Liver (tissue), 9 donors: ENCODE data around the gene UMODL1. TPM values are rescaled to one million over a fixed set of nuclear protein-coding genes. Genes with fewer than 3 reads are reported as not detected.

Source experiments
- DNase-seq: peaks from one replicate; pipeline ENCODE4 v3.0.0-alpha.2; 2017; ENCODE audit warnings: low spot score
- H3K27ac ChIP-seq, 2 donors: one replicate each; pipeline ENCODE4 v1.7.0; 2013; ENCODE audit warnings: inconsistent platforms in 2 of 2, low read length in 2 of 2, control low read depth in 1 of 2, low read depth in 1 of 2, mild to moderate bottlenecking in 1 of 2
- H3K27me3 ChIP-seq, 4 donors: one replicate each; pipeline versions ENCODE4 v1.6.1 to v1.7.0; 2013; ENCODE audit warnings: low read length in 3 of 4, inconsistent platforms in 1 of 4, mild to moderate bottlenecking in 1 of 4, moderate library complexity in 1 of 4; ENCODE audit not compliant: control insufficient read depth in 4 of 4, insufficient read depth in 4 of 4
- H3K36me3 ChIP-seq, 4 donors: one replicate each; pipeline versions ENCODE4 v1.6.1 to v1.7.0; 2013; ENCODE audit warnings: low read length in 3 of 4, mild to moderate bottlenecking in 3 of 4, low read depth in 1 of 4, moderate library complexity in 1 of 4; ENCODE audit not compliant: control insufficient read depth in 4 of 4, insufficient read depth in 3 of 4
- H3K4me1 ChIP-seq, 4 donors: one replicate each; pipeline versions ENCODE4 v1.6.1 to v1.7.0; 2013; ENCODE audit warnings: low read length in 3 of 4, mild to moderate bottlenecking in 3 of 4, moderate library complexity in 1 of 4; ENCODE audit not compliant: control insufficient read depth in 4 of 4, insufficient read depth in 4 of 4
- H3K4me3 ChIP-seq, 3 donors: one replicate each; pipeline versions ENCODE4 v1.6.1 to v1.7.0; 2013; ENCODE audit warnings: low read length in 3 of 3, control low read depth in 1 of 3, low read depth in 1 of 3, mild to moderate bottlenecking in 1 of 3
- H3K9ac ChIP-seq, 2 donors: one replicate each; pipeline ENCODE4 v1.7.0; 2013; ENCODE audit warnings: low read length in 2 of 2, mild to moderate bottlenecking in 2 of 2, moderate library complexity in 2 of 2, control low read depth in 1 of 2, low read depth in 1 of 2
- H3K9me3 ChIP-seq, 4 donors: one replicate each; pipeline versions ENCODE4 v1.6.1 to v1.7.0; 2013; ENCODE audit warnings: low read length in 3 of 4; ENCODE audit not compliant: control insufficient read depth in 4 of 4
- ATF3 ChIP-seq: IDR thresholded peaks from 2 replicates; pipeline ENCODE4 v1.6.1; 2016; ENCODE audit warnings: antibody characterized with exemption
- CTCF ChIP-seq: fragments of 150-350 bp; IDR thresholded peaks from 2 replicates; pipeline ENCODE4 v1.5.1; 2017; ENCODE audit warnings: improper control_type of control experiment, low read depth, low read length; ENCODE audit not compliant: missing input control
- EGR1 ChIP-seq, 2 donors: IDR thresholded peaks; 2 replicates each; pipeline ENCODE4 v1.6.1; 2016 to 2018; ENCODE audit warnings: antibody characterized with exemption in 2 of 2, low read depth in 2 of 2
- FOXA1 ChIP-seq: IDR thresholded peaks from 2 replicates; pipeline ENCODE4 v1.6.1; 2016; ENCODE audit warnings: antibody characterized with exemption
- FOXA2 ChIP-seq: IDR thresholded peaks from 2 replicates; pipeline ENCODE4 v1.6.1; 2016; ENCODE audit warnings: antibody characterized with exemption
- GABPA ChIP-seq, 2 donors: IDR thresholded peaks in 1 of 2; conservative IDR thresholded peaks in 1 of 2; 2 replicates each; pipeline ENCODE4 v1.6.1; 2016; ENCODE audit warnings: antibody characterized with exemption in 2 of 2, mild to moderate bottlenecking in 1 of 2, moderate library complexity in 1 of 2
- HNF4A ChIP-seq, 2 donors: conservative IDR thresholded peaks; 2 replicates each; pipeline ENCODE4 v1.6.1; 2016; ENCODE audit warnings: antibody characterized with exemption in 2 of 2, mild to moderate bottlenecking in 2 of 2
- HNF4G ChIP-seq: IDR thresholded peaks from 2 replicates; pipeline ENCODE4 v1.6.1; 2016; ENCODE audit warnings: antibody characterized with exemption
- JUND ChIP-seq, 2 donors: IDR thresholded peaks; 2 replicates each; pipeline ENCODE4 v1.6.1; 2016; ENCODE audit warnings: antibody characterized with exemption in 2 of 2
- NR2F2 ChIP-seq: IDR thresholded peaks from 2 replicates; pipeline ENCODE4 v1.6.1; 2016; ENCODE audit warnings: antibody characterized with exemption
- RAD21 ChIP-seq, 2 donors: IDR thresholded peaks; 2 replicates each; pipeline ENCODE4 v1.6.1; 2016; ENCODE audit warnings: antibody characterized with exemption in 2 of 2, mild to moderate bottlenecking in 2 of 2
- REST ChIP-seq: IDR thresholded peaks from 2 replicates; pipeline ENCODE4 v1.6.1; 2016; ENCODE audit warnings: antibody characterized with exemption, mild to moderate bottlenecking
- RXRA ChIP-seq, 2 donors: IDR thresholded peaks; 2 replicates each; pipeline ENCODE4 v1.6.1; 2017 to 2018; ENCODE audit warnings: antibody characterized with exemption in 2 of 2, mild to moderate bottlenecking in 1 of 2
- SP1 ChIP-seq: IDR thresholded peaks from 2 replicates; pipeline ENCODE4 v1.6.1; 2018; ENCODE audit warnings: antibody characterized with exemption, mild to moderate bottlenecking
- TAF1 ChIP-seq: conservative IDR thresholded peaks from 2 replicates; pipeline ENCODE4 v1.6.1; 2016; ENCODE audit warnings: antibody characterized with exemption, mild to moderate bottlenecking
- YY1 ChIP-seq: IDR thresholded peaks from 2 replicates; pipeline ENCODE4 v1.6.1; 2016; ENCODE audit warnings: antibody characterized with exemption, mild to moderate bottlenecking
- ZBTB33 ChIP-seq: IDR thresholded peaks from 2 replicates; pipeline ENCODE4 v1.6.1; 2016; ENCODE audit warnings: antibody characterized with exemption
- WGBS: extraction: QIAGEN DNeasy Blood & Tissue Kit; methylation state at CpG from one replicate; pipeline ENCODE4 v1.1.7; 2013; 5-methylcytosine and 5-hydroxymethylcytosine counted together
- polyA plus RNA-seq, 2 donors: library from polyadenylated mRNA; stranded (reverse) in 1 of 2; unstranded in 1 of 2; fragments of 200-250 nt in 1 of 2; fragments of >200 nt in 1 of 2; fragmentation: Nextera tagmentation in 1 of 2; extraction: Ambion mirVana in 1 of 2; gene quantifications; one replicate each; pipeline versions ENCODE4 v1.2.1 to v1.2.3, GENCODE V29; 2013 to 2015
- total RNA-seq, 2 donors: library from RNA; depleted of rRNA; stranded (reverse); fragments of >200 nt; gene quantifications; one replicate each; pipeline ENCODE4 v1.2.3, GENCODE V29; 2014
- donor health status: healthy.
- donor health status: healthy.
- donor health status: healthy.
- donor health status: healthy.
- donor health status: healthy.

Gene UMODL1
- total and polyA plus RNA-seq, 4 donors = 0.08 to 0.14 (median 0.08) TPM; not detected in 1

GRCh38 chr21:42092771-42093170, 21.7 kb downstream of the UMODL1 start:
- H3K9ac ChIP-seq = no peak overlapping the region
- H3K4me1 ChIP-seq = peaks cover 0 to 2% (median 0%) of the 10 kb centered on the region in 4 donors
- H3K27ac ChIP-seq = no peak overlapping the region
- WGBS = 71% methylated on average over 8 of the region's 8 CpGs
- no peak overlapping the region for H3K4me3 ChIP-seq
- H3K9me3 ChIP-seq = peaks cover 0 to 3% (median 1%) of the 10 kb centered on the region in 4 donors
- H3K36me3 ChIP-seq = no peaks in the 10 kb centered on the region
- no peak for DNase-seq
- TF ChIP-seq FOXA1 (no peak), TAF1 (no peak), EGR1 (IDR thresholded peaks at IDR 0.05; ENCODE audit: low read depth in 2 of 2) (no peak), GABPA (IDR thresholded peaks at IDR 0.05 in 1 of 2, conservative IDR thresholded peaks at IDR 0.05 in 1 of 2) (no peak), CTCF (no peak), RAD21 (IDR thresholded peaks at IDR 0.05) (no peak), SP1 (no peak), RXRA (IDR thresholded peaks at IDR 0.05) (no peak), ZBTB33 (no peak), JUND (IDR thresholded peaks at IDR 0.05) (no peak), FOXA2 (no peak), YY1 (no peak)
- peaks cover 0 to 2% (median 0%) of the 10 kb centered on the region in 4 donors for H3K27me3 ChIP-seq

- TF ChIP-seq RAD21 (IDR thresholded peaks at IDR 0.05) = no peak
- no peak for TF ChIP-seq FOXA2
- no peak for TF ChIP-seq HNF4A (conservative IDR thresholded peaks at IDR 0.05)
- TF ChIP-seq NR2F2 = no peak
- no peak for TF ChIP-seq TAF1
- TF ChIP-seq EGR1 (IDR thresholded peaks at IDR 0.05; ENCODE audit: low read depth in 2 of 2) = no peak
- TF ChIP-seq ATF3 = no peak
- no peak for TF ChIP-seq REST
- no peak for TF ChIP-seq JUND (IDR thresholded peaks at IDR 0.05)
- no peak for TF ChIP-seq RXRA (IDR thresholded peaks at IDR 0.05)
- no peak for TF ChIP-seq FOXA1
- TF ChIP-seq HNF4G = no peak
- H3K27me3 ChIP-seq = peaks cover 0 to 2% (median 0%) of the 10 kb centered on the region in 4 donors
- H3K9me3 ChIP-seq = peaks cover 0 to 3% (median 1%) of the 10 kb centered on the region in 4 donors
- DNase-seq = no peak
- H3K4me3 ChIP-seq = no peak overlapping the region
- H3K36me3 ChIP-seq = no peaks in the 10 kb centered on the region
- WGBS = 90% methylated on average over 9 of the region's 9 CpGs
- peaks cover 0 to 2% (median 0%) of the 10 kb centered on the region in 4 donors for H3K4me1 ChIP-seq
- H3K27ac ChIP-seq = no peak overlapping the region
- H3K9ac ChIP-seq = no peak overlapping the region
These were observed 22.1 kb downstream of the UMODL1 start for GRCh38 chr21:42093186-42093585.
